HK-2 (cell line): ENCODE results near the gene PALB2.
"Not testable (repeated sequence)": the region's sequence is repeated elsewhere in the genome, so short reads cannot be mapped to it uniquely, and the experiment has no call there.

Experiments used
- DNase-seq: peaks from one replicate; pipeline ENCODE4 v3.0.0-alpha.2; 2018; ENCODE audit not compliant: unreplicated experiment

Gene PALB2

DNA sequence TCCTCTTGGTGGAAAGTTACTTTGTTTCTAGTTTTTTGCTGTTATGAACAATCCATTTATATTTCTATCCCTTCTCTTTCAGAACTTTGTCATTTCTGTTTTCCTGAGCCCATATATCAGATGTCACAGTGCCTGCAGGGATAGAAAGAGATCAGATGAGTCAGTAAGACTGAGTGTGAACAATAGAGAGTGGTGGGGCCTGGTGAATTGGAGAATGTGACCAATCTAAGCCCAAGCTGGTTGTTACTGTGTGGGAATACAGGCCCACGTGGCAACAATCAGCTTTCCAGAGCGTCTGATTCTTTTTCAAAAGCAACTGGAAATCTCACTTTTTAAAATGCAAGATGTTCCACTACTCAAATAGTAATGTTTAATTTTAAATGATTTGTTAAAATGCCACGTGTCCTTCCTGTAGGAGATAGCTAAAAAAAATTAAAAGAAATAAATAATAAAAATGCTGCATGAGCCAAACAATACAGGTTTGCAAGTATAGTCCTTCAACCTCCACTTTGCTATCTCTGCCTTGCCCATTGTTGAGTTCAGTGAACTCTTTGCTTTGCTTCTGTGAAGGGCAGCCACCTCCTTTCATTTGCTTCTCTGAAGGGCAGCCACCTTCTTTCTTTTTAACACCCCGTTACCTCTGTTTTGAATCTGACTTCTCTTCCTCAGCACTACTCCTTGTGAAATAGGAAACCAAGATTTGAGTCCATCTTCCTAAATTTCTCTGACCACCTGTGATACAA is 9.7 kb upstream of the PALB2 start:
- DNase-seq = no peak

- DNase-seq = no peak
Observed at GRCh38 chr16:23642246-23642774, 1.2 kb upstream of the PALB2 start.

DNA sequence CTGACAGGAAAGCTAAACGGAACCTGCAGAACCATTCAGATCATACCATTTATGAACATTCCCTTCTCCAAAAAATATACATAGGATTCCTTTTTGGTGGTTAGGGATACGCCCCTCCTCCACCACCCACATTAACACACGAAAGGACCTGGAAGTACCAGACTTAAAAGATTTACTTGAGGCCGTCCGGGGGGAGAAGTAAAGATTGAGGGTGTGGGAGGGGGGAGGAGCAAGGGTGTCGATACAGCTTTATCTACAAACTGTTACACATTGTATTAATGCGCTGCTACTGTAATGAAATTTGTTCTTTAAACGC is 537 bp downstream of the PALB2 start:
- DNase-seq = no peak

- no peak for DNase-seq
Observed at GRCh38 chr16:23635958-23636357, 5.2 kb downstream of the PALB2 start.

DNA sequence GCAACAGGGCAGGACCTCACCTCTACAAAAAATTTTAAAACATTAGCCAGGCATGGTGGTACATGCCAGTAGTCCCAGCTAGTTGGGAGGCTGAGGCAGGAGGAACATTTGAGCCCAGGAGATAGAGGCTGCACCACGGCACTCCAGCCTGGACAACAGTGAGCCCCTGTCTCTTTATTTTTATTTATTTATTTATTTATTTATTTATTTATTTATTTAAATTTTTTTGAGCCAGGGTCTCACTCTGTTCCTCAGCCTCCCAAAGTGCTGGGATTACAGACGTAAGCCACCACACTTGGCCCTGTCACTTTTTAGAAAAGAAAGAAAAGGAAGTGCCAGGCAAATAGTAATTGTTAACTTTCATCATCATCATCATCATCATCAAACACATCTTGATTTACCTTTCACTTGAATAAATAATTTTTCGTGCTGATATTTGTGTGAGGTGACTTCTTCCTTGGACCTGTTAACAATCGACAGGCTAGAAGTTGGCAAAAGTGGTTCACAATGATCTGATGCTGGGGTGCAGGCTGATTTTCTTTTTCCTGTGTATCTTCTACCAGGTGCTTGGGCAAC is 6.6 kb downstream of the PALB2 start:
- DNase-seq = no peak

DNA sequence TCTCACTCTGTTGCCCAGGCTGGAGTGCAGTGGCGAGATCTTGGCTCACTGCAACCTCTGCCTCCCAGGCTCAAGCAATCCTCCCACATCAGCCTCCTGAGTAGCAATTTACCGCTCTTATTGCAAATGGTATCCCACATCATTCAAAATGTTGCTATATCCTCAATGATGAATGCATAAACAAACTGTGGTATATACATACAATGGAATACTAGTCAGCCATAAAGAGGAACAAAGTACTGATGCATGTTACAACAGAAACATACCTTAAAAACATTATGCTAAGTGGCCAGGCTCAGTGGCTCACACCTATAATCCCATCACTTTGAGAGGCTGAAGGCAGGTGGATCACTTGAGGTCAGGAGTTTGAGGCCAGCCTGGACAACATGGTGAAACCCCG is 9.2 kb downstream of the PALB2 start:
- DNase-seq = not testable (repeated sequence)

DNA sequence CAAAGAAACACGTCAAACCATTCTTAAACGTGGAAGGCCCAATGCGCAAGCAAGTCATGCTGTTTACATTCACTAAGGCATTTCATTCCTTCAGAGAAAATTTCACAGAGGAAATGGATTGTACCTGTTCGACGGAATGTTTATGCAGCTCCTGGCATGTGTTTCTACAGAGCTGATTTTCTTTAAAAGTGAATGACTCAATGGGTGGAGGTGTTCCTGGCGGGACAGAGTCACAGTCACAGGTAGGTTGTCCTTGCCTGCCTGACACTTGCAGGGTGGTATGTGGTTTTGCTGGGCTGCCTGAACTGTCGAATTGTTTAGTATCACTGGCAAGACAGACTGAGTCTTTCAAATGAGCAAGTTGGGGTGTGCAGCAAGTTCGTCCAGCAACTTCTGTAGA is 11.6 kb downstream of the PALB2 start:
- DNase-seq = no peak

DNA sequence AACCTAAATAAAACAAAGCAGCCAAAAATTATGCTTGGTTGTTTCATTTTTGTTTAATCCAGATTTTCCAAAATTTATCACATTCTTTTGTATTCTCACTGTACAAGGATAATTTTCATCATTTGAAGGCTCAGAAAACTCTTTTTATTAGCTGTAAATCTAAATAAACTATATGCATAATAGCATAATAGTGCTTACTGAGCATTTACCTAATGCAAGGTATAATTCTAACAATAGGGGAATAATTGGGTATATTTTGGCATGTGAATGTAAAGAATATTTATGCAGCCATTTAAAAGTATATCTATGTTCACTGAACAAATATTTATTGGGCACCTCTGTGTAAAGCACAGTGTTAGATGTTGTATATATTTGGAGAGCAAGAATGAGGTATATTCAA is 17.0 kb downstream of the PALB2 start:
- no peak for DNase-seq

DNA sequence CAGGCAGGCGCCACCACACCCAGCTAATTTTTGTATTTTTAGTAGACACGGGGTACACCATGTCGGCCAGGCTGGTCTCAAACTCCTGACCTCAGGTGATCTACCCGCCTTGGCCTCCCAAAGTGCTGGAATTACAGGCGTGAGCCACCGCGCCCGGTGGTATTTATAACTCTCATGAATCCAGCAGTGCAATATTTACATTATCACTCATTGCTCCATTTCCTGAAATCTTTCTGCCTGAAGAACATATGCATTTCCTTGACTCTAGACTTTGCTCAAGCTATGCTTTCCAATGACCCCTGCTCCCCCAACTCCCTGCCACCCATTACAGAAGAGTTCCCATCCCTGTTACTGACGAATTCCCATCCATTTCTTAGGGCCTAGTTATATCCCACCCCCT is 25.3 kb downstream of the PALB2 start:
- DNase-seq = no peak

DNA sequence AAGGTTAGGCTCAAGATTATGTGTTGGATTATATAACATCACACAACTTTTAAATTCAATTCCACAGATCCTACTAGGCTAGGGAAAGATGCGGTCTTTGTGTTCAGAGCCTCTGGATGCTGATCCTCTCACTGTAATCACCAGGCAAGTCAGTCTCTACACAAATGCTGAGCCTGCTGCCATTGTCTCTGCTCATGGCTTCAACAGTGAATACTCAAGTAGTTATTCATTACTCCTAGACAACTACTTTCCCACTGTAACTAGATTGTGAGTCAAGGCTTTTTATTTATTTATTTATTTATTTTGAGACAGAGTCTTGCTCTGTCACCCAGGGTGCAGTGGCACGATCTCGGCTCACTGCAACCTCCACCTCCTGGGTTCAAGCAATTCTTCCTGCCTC is 29.2 kb downstream of the PALB2 start:
- no peak for DNase-seq

DNA sequence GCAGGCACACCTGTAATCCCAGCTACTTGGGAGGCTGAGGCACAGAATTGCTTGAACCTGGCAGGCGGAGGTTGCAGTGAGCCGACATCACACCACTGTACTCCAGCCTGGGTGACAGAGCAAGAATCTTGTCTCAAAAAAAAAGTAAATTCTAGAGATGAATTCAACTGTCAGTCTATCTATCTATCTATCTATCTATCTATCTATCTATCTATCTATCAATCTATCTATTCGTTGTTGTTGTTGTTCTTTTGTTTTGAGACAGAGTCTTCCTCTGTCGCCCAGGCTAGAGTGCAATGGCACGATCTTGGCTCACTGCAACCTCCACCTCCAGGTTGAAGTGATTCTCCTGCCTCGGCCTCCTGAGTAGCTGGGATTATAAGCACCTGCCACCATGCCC is 30.2 kb downstream of the PALB2 start:
- not testable (repeated sequence) for DNase-seq

- DNase-seq = no peak
Observed at GRCh38 chr16:23609929-23610328, 31.2 kb downstream of the PALB2 start.

DNA sequence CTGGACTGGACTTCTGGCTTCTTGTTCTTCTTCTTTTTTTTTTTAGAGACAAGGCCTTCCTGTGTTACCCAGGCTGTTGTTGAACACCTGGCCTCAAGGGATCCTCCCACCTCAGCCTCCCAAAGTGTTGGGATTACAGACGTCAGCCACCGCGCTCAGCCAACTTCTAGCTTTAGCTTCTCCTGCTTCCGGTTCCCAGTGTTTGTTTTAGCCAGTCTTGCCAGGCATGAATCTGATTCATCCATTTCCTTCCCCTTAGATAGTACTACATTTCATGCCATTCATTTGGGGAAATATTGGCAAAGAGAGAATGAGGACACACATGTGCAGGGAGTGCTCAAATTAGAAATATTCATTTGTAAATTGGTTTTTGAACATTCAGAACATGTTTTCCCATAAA is 32.9 kb downstream of the PALB2 start:
- DNase-seq = peak; percentile 21

DNA sequence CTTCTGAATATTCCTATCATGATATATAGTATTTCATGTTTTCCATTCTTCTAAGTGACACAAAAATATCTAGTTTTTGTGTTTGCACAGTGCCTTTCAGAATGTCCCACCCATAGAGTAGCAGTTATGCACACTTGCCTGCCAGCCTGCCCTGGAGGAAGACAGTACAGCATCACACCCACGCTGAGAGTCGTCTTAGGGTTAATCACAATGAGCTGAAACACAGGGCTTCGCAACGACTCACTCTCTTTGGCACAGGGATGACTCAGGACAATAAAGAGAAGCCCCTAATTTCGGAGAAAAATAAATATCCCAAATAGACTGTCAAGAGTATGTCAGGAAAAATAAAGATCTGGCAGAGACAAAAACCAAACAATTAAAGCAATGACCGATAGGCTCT is 33.4 kb downstream of the PALB2 start:
- DNase-seq = no peak

DNA sequence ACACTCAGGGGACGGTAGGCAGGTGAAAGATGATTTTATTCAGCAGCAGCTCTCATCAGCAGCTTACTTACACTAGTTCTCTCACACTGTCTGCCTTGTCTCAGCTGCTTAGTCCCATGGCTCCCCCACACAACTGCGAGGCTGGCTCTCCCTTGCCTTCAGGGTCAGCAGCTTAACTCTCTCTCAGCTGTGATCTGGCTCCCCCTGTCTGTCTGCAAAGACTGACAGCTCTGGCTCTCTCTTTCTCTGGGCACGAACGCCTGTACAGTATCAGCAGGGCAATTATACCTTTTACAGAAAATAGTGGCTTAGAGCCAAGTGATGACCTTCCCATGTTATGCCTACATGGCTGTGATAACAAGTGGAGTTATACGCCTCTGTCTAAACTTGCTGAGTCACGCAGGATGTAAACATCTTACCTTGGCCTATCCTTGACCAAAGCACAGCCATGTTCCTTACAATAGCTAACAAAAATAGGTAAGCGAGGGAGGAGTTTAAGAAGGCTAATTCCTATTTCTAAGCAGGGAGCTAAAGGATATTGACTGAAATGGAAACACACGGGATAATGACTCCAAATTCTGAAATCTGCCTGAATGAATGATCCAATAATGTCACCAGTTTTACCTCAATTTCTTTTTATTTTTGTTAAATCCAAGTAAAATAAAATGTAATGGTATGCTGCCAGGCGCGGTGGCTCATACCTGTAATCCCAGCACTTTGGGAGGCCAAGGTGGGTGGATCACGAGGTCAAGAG is 43.9 kb downstream of the PALB2 start:
- peak; percentile 30 for DNase-seq

GRCh38 chr16:23595951-23596720 is 45.0 kb downstream of the PALB2 start, which contains the start of gene NDUFAB1:
Gene NDUFAB1, minus strand, starts transcription at chr16:23596316. Its CDS starts 26 bp downstream, at chr16:23596290.
- DNase-seq = peak; percentile 84

DNA sequence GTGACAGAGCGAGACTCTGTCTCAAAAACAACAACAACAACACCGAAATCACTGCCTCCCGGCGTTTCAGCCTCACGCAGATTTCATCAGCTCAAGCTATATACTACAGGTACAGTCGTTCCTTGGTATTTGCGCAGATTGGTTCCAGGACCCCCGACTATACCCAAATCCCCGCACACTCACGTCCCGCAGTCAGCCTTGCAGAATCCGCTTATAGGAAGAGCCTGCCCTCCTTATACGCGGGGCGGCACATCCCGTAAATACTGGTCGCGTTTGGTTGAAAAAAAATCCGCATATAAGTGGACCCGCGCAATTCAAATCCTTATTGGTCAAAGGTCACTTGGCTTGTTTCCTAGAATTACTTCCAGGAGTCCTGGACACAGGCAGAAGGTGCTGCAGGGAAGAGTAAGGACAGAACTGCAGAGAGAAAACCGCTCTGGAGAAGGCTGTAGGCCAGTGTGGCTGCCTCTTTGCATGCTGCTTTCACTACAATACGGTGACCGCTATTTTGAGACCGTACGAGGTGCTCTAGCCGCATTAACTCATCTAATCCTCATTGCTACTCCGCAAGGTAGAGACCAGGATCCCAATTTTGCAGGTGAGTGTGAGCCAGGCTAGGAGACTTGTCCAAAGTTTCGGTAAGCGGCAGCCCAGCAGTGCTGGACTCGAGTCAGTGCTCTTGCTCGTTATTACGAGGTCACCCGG is 45.7 kb downstream of the PALB2 start:
- DNase-seq = no peak

- DNase-seq = no peak
Observed at GRCh38 chr16:23594186-23594585, 46.9 kb downstream of the PALB2 start.

DNA sequence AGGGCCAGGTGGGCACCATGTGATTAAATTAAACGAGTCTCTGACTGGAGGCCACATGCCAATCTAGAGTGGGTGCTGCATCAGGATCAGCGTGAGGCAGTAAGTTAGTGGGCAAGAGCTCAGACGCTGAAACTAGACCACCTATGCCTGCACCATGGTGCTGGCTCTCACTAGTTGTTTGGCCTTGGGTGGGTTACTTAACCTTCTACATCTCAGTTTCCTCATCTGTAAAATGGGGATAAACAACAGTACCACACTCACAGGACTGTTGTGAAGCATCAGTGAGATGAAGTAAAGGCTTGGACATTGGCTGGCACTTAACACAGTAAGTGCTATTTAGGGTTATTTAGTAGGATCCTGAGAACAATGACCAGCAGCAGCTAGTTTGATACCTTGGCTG is 50.9 kb downstream of the PALB2 start:
- DNase-seq = no peak

GRCh38 chr16:23587726-23588125 is 53.4 kb downstream of the PALB2 start:
- DNase-seq = no peak
